PFSK-1 (cell line): Measurements from ENCODE around the gene KRTAP23-1.

ENCODE experiments used
- FOXP2 ChIP-seq: optimal IDR thresholded peaks from 2 replicates; pipeline ENCODE3; 2011; ENCODE audit warnings: borderline replicate concordance, control low read depth, inconsistent platforms; ENCODE audit not compliant: insufficient read depth; ENCODE audit errors: extremely low read length, extremely low read depth
- POLR2AphosphoS5 ChIP-seq: IDR thresholded peaks from 2 replicates; pipeline ENCODE4 v1.6.1; 2012; ENCODE audit warnings: low read depth, mild to moderate bottlenecking, control low read depth, low read length, moderate library complexity
- REST ChIP-seq, 2 experiments: IDR thresholded peaks; 2 replicates each; pipeline versions ENCODE4 v1.6.1 to v1.8.0; 2011 to 2012; ENCODE audit warnings: low read depth in 2 of 2, low read length in 2 of 2, control low read depth in 1 of 2, inconsistent platforms in 1 of 2, mild to moderate bottlenecking in 1 of 2, moderate library complexity in 1 of 2; ENCODE audit not compliant: insufficient read depth in 1 of 2
- SIN3A ChIP-seq: IDR thresholded peaks from 2 replicates; pipeline ENCODE4 v1.6.1; 2012; ENCODE audit warnings: mild to moderate bottlenecking, low read length, moderate library complexity, borderline replicate concordance; ENCODE audit not compliant: insufficient read depth

GRCh38 chr21:30372139-30372770, 23.8 kb upstream of the KRTAP23-1 start, which contains the start of gene KRTAP13-2:
- TF ChIP-seq SIN3A (no peak), POLR2AphosphoS5 (no peak), REST (IDR thresholded peaks at IDR 0.05; ENCODE audit: insufficient read depth in 1 of 2, low read depth in 2 of 2, low read length in 2 of 2) (no peak), FOXP2 (no peak)
